Small intestine (tissue), 7 donors: Measurements from ENCODE around the gene RET. TPM values are rescaled to one million over a fixed set of nuclear protein-coding genes. Genes with fewer than 3 reads are reported as not detected.

Experiments
- DNase-seq, 2 donors: peaks; one replicate each; pipeline versions ENCODE4 v3.0.0 to v3.0.0-alpha.2; 2013
- FAIRE-seq: peaks from 2 replicates; lab custom pipeline; 2012; peaks lifted over from hg19 to GRCh38; lab: Jason Lieb, UNC
- H3K27ac ChIP-seq, 3 donors: one replicate each; pipeline ENCODE4 v1.5.1; 2013; ENCODE audit warnings: low read length in 2 of 3, mild to moderate bottlenecking in 2 of 3, control low read depth in 1 of 3, inconsistent platforms in 1 of 3, low read depth in 1 of 3, moderate library complexity in 1 of 3
- H3K27me3 ChIP-seq, 3 donors: one replicate each; pipeline ENCODE4 v1.6.1; 2013; ENCODE audit warnings: low read length in 3 of 3, inconsistent platforms in 1 of 3; ENCODE audit not compliant: control insufficient read depth in 3 of 3, insufficient read depth in 3 of 3
- H3K36me3 ChIP-seq, 3 donors: one replicate each; pipeline ENCODE4 v1.6.1; 2013; ENCODE audit warnings: low read length in 3 of 3, inconsistent platforms in 1 of 3, low read depth in 1 of 3, mild to moderate bottlenecking in 1 of 3, moderate library complexity in 1 of 3; ENCODE audit not compliant: control insufficient read depth in 3 of 3, insufficient read depth in 2 of 3
- H3K4me1 ChIP-seq, 3 donors: one replicate each; pipeline ENCODE4 v1.6.1; 2013; ENCODE audit warnings: low read length in 2 of 3, inconsistent platforms in 1 of 3, low read depth in 1 of 3, mild to moderate bottlenecking in 1 of 3, moderate library complexity in 1 of 3; ENCODE audit not compliant: control insufficient read depth in 3 of 3, insufficient read depth in 2 of 3
- H3K4me3 ChIP-seq, 3 donors: one replicate each; pipeline ENCODE4 v1.5.1; 2013; ENCODE audit warnings: low read length in 3 of 3, control low read depth in 1 of 3, inconsistent platforms in 1 of 3, low read depth in 1 of 3, mild to moderate bottlenecking in 1 of 3, moderate library complexity in 1 of 3
- H3K9me3 ChIP-seq, 2 donors: one replicate each; pipeline ENCODE4 v1.6.1; 2013; ENCODE audit warnings: low read depth in 1 of 2, low read length in 1 of 2; ENCODE audit not compliant: control insufficient read depth in 2 of 2, insufficient read depth in 1 of 2
- WGBS, 3 donors: extraction: QIAGEN DNeasy Blood & Tissue Kit; methylation state at CpG; one replicate each; pipeline ENCODE4 v1.1.7; 2013; 5-methylcytosine and 5-hydroxymethylcytosine counted together
- polyA plus RNA-seq, 4 donors: library from polyadenylated mRNA; stranded (reverse) in 3 of 4; unstranded in 1 of 4; fragments of 200-250 nt in 3 of 4; fragments of 120-200 nt in 1 of 4; gene quantifications; one replicate each; pipeline versions ENCODE4 v1.2.1 to v1.2.3, GENCODE V29; 2013
- donor health status: healthy with polysubstance abuse.
- donor health status: control.
- donor health status: control.
- donor health status: Bipolar disorder and iron deficiency.
- donor health status: healthy.

Gene RET
- polyA plus RNA-seq, 4 donors = 5.3 to 11.0 TPM; not detected in 2

GRCh38 chr10:43069211-43069515 is 7.7 kb upstream of the RET start:
- H3K27me3 ChIP-seq = no peaks in the 10 kb centered on the region
- H3K4me3 ChIP-seq = no peak overlapping the region
- no peaks in the 10 kb centered on the region for H3K9me3 ChIP-seq
- no peak for FAIRE-seq
- no peak overlapping the region for H3K27ac ChIP-seq
- no peaks in the 10 kb centered on the region for H3K4me1 ChIP-seq
- no peaks in the 10 kb centered on the region for H3K36me3 ChIP-seq
- DNase-seq = no peak
- 90 to 94% (median 92%) methylated on average over 5 of the region's 5 CpGs for WGBS, 3 donors

DNA sequence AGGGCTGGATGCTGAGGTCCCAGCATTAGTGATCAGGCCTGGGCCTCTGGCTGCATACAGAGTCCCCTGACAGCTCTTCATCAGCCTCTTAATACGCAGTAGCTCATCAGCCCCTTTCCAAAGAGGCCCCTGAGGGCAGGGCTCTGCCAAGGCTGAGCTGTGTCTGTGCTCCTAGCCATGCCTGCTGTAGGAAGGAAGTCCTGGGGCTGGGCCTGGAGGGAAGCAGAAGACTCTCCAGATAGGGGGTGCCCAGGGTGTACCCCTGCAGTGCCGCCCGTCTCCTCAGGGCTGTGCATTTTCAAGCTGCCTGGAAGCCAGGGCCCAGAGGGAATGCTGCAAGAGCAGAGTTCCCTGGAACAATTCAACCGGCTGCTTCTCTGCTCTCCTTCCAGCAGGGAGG is 7.3 kb upstream of the RET start:
- Histone ChIP-seq H3K36me3 (no peaks in the 10 kb centered on the region), H3K9me3 (no peaks in the 10 kb centered on the region), H3K27me3 (no peaks in the 10 kb centered on the region), H3K27ac (no peak overlapping the region), H3K4me1 (no peaks in the 10 kb centered on the region), H3K4me3 (no peak overlapping the region)
- FAIRE-seq = no peak
- WGBS, 3 donors = 74 to 89% (median 79%) methylated on average over 4 of the region's 4 CpGs
- no peak for DNase-seq

DNA sequence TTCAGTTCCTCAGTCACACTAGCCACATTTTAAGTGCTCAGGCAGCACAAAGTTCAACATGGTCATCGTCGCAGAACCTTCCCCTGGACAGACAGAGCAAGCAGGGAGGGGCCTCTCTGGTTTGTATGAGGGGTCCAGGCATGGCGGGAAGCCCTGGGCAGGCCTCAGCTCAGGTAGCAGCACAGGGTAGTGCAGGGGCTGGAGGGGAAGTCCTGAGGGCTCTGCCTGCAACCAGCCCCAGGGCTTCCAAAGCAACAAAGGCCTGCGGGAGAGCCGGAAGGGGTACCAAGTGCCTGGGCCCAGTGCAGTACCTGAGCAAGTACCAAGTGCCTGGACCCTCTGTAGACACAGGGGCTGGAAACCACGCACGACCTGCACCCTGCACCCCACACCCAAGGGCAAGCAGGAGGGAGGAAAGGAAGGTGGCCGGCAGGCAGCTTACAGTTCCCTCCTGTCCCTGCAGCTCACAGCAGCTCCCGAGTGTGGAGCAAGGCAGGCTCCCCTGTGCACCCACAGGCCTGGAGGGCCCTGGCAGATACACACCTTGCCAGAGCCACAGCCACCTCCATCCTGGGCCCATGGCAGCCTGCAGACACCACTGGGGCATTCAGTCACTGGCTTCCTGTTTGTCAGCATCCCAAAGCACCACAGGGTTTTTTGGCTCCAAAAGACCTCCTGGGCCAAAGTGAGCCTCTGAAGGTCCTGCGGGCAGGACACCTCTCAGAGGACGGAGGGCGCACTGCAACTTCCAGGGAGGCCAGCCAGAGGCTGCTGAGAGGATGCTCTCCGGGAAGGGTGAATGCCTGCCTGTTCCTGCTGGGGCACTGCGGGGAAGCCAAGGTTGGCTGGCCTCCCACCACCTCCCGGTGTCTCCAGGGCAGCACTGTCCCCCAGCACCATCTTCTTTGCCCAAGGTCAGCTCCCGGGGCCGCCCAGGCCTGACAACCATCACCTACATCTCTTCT is 6.5 kb upstream of the RET start:
- Histone ChIP-seq H3K36me3 (no peaks in the 10 kb centered on the region), H3K4me1 (no peaks in the 10 kb centered on the region), H3K4me3 (no peak overlapping the region), H3K27ac (no peak overlapping the region), H3K27me3 (peaks cover 0 to 6% (median 0%) of the 10 kb centered on the region in 3 donors), H3K9me3 (no peaks in the 10 kb centered on the region)
- FAIRE-seq = no peak
- DNase-seq = no peak
- WGBS, 3 donors = 76 to 85% (median 85%) methylated on average over 17 of the region's 17 CpGs

DNA sequence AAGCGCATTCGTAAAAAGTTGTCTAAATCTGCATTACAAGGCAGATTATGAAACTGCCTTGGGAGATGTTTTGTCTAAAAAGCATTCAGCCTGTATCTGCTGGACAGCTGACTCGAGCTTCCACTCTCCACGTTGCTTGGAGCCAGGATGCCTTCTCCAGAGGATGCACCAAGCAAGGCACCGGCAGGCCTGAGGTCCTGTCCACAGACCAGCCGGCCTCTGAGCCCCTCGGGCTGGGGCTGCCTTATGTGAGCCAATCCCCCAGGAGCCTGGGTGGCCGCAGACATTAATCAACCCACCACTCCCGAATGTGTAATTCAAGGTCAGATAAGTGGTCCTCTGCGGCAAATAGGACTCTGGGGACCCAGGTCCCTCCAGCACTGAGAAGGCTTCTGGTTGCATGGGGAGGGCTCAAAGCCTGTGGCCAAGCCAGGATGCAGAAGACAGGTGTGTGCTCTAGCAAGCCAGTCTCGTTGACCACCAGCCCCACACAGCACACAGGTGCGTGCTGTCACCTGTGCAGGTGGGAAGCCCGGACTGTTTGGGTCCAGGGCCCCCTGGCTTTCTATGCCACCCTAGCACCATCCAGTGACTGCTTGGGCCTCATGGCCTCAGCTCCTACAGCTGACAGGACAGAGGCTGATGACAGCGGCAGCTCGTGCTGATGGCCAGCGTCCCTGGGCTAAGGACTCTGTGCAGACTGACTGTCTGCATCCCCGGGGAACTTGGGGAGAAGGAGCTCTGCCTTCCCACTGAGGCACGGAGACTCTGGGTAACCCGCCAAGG is 4.8 kb upstream of the RET start:
- Histone ChIP-seq H3K27ac (no peak overlapping the region), H3K4me1 (no peaks in the 10 kb centered on the region), H3K9me3 (no peaks in the 10 kb centered on the region), H3K36me3 (no peaks in the 10 kb centered on the region), H3K4me3 (no peak overlapping the region), H3K27me3 (peaks cover 0 to 18% (median 0%) of the 10 kb centered on the region in 3 donors)
- DNase-seq = no peak
- 79 to 86% (median 85%) methylated on average over 19 of the region's 19 CpGs for WGBS, 3 donors
- FAIRE-seq = no peak

DNA sequence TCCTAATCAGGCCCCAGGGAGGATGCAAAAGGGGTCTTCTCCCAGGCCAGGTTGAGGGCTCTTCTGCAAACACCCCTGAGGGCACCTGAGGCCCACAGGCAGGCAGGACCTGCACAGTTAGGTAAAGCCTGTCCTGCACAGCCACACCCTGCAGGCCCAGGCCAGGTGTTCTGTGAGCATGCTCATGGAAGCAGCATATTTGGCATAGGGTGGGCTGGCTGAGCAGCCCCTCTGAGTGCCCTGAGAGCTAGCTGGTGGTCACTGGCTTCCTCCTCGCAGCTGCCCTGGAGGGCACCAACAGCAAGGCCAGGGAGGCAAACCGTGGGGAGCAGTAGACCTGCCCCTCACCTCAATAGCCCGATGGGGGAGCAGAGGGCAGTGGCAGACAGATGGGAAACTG is 3.7 kb upstream of the RET start:
- Histone ChIP-seq H3K27me3 (peaks cover 0 to 25% (median 5%) of the 10 kb centered on the region in 3 donors), H3K9me3 (no peaks in the 10 kb centered on the region), H3K4me3 (no peak overlapping the region), H3K27ac (no peak overlapping the region), H3K36me3 (no peaks in the 10 kb centered on the region), H3K4me1 (no peaks in the 10 kb centered on the region)
- no peak for FAIRE-seq
- WGBS, 3 donors = 65 to 85% (median 70%) methylated on average over 3 of the region's 3 CpGs
- no peak for DNase-seq

DNA sequence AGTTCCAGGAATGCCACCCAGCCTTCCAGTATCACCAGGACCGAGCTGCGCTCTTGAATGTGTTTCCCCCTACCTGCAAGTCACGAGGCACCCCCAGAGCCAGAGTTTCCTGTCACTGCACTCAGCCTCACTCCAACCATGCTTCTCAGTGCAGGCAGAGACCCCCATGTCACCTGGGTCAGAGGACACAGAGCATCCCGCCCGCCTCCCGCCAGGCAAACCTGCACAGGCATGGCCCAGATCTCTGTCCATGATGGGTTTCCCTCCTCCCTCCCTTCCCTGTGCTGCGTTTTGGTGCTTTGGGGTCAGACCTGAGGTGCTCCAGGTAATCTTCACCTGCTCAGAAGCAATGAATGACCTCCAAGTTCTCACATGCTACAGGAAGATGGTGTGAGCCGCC is 3.1 kb upstream of the RET start:
- H3K27me3 ChIP-seq = peaks cover 0 to 30% (median 6%) of the 10 kb centered on the region in 3 donors
- H3K27ac ChIP-seq = no peak overlapping the region
- no peaks in the 10 kb centered on the region for H3K36me3 ChIP-seq
- 88 to 91% (median 90%) methylated on average over 8 of the region's 8 CpGs for WGBS, 3 donors
- no peaks in the 10 kb centered on the region for H3K9me3 ChIP-seq
- DNase-seq (no peak), FAIRE-seq (no peak)
- H3K4me1 ChIP-seq = no peaks in the 10 kb centered on the region
- no peak overlapping the region for H3K4me3 ChIP-seq

DNA sequence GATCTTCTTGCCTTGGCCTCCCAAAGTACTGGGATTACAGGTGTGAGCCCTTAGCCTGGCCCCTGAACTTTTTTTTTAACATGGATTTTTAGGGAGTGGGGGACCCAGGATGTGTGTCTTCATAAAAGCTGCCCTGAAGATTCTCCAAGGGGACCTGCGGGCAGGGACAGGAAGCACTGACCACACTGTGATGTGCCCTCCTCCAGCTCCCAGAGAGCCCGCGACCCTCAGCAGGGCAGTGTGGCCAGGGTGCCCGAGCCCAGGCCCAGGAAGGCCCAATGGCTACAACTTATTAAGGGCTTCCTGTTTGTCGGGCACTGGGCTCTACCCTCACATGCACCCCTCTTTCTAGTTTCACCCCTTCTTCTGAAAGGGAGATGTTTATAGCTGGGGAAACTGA is 2.5 kb upstream of the RET start:
- Histone ChIP-seq H3K4me3 (no peak overlapping the region), H3K27me3 (peaks cover 0 to 37% (median 6%) of the 10 kb centered on the region in 3 donors), H3K36me3 (no peaks in the 10 kb centered on the region), H3K27ac (no peak overlapping the region), H3K9me3 (no peaks in the 10 kb centered on the region), H3K4me1 (no peaks in the 10 kb centered on the region)
- 81 to 89% (median 86%) methylated on average over 5 of the region's 5 CpGs for WGBS, 3 donors
- FAIRE-seq (no peak), DNase-seq (no peak)

GRCh38 chr10:43074827-43075611 is 1.9 kb upstream of the RET start:
- DNase-seq (no peak), FAIRE-seq (no peak)
- Histone ChIP-seq H3K4me3 (no peak overlapping the region), H3K27me3 (peaks cover 0 to 40% (median 6%) of the 10 kb centered on the region in 3 donors), H3K9me3 (no peaks in the 10 kb centered on the region), H3K27ac (no peak overlapping the region), H3K36me3 (no peaks in the 10 kb centered on the region), H3K4me1 (no peaks in the 10 kb centered on the region)
- WGBS, 3 donors = 83 to 91% (median 87%) methylated on average over 10 to 12 of the region's 12 CpGs
